SHP77 treated with DMSO at 0.1 percent for 48 hours (cell line): ENCODE results near the gene SMAD3.

Source experiments
- DNase-seq: peaks from one replicate; lab custom pipeline; 2025; lab: John Stamatoyannopoulos, UW

SMAD3 gene

DNA sequence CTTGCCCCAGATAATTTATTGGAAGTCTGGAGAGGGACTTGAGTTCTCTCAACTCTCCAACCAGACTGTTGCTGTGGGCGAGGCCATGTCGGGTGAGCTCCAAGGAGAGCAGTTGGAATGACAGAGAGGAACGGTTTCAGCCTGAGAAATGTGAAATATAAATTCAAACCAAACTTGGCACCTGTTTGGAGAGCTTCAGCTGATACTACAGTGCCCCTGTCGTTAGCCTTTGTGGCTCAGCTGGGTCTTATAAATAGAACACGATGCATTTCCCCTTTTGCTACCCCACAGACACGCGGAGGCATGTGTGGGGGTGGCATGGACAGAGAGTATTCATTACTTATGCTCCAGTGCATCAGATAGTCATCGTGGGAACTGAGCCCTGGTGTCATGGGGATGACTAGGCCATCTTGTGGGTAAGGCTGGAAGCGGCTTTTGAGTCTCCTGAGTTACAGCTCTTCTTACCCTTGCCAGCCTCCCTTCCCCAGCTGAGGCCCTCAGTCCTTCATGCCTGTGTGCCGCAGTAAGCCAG, 15.6 kb downstream of the SMAD3 start:
- DNase-seq, result no peak

DNA sequence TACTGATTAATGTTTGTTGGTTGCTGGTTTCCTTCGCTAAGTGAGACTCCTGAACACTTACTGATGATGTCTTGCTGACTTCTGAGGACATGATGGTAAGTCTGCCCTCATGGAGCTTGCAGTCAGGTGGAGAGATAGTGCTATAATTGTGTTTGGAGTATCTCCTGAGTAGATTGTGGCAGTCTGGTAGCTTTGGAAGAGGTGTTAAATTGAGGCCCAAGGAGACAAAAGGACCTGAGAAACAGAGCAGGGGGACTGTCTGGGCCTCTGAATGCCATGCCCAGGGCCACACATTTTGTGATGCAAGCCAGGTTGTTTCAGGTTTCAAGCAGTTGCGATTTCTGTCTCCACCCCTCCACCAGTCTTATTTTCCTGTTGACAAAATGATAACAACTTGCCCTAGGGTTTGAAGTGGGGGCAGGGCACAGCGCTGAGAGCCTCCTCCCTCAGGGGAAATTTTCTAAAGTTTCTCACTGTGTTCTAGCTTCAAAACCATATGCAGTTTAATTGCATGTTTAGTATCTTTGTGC, 16.7 kb downstream of the SMAD3 start:
- no peak for DNase-seq

DNA sequence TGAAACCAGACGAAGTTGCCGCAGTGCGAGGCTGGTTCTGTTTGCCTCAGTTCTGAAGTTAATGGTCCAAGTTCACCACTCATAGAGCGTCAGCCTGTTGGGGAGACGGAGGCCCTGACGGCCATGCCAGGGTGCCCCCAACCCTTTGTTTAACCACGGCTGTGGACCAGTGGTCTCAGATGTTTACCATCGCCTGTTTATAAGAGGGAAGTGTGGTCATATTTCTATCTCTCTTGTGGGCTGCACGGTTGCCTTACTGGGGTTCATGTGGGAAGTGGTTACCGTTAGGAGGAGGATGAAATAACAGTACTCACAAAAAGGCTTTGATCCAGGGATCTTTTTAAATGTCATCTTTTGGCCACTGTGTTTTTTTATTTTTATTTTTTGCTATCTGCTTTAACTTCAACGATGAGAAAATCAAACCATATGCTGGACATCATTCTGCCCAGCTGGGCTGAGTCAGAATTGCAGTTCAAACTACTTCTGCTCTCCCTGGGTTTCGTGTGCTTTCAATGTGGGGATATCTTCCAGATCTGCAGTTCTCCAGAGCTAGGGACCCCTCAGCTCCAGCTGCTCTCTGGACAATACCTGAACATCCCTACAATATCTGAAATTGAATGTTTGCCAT, 17.8 kb downstream of the SMAD3 start:
- no peak for DNase-seq

DNA sequence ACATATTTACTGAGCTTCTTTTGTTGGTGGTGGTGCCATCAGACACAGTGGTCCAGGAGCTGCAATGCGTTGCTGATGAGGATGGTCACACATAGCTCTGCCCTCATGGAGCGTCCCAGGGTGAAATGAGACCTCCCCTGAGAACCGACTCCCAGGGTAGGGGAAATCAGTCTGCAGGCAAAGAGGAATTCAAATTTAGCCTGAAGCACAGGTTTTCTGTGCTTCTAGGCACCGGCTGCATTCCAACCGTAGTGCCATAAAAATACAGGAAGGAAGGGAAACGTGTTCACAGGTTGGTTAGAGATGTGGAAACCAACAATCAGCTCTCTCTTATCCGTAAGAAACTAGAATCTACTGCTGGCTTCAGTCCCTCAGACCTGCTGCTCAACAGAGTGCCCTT, 19.2 kb downstream of the SMAD3 start:
- DNase-seq, result no peak

DNA sequence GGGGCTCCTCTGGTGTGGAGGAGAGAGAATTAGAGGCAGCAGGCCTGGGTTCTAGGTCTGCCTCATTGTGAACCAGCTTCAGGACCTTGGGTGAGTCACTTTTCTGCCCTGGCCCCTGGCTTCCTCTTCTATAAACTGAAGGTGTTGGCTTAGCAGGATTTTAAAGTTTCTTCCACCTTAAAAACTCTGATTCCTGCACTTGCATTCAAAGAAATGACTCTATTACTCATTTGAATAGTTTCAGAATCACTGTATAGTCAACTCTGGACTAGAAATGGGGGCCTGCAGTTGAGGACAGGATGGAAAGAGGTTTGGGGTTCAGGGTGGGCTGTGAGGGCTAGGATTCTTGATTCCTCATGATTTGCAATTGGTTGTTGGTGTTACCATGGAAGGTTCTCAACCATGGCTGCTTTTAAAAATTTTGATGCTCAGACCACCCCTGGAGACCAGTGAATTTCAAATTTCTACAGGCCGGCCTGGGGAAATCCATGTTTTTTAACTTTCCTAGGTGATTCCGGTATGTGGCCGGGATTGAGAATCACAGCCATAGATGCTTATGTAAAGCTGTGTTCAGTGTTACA, 19.9 kb downstream of the SMAD3 start:
- no peak for DNase-seq

DNA sequence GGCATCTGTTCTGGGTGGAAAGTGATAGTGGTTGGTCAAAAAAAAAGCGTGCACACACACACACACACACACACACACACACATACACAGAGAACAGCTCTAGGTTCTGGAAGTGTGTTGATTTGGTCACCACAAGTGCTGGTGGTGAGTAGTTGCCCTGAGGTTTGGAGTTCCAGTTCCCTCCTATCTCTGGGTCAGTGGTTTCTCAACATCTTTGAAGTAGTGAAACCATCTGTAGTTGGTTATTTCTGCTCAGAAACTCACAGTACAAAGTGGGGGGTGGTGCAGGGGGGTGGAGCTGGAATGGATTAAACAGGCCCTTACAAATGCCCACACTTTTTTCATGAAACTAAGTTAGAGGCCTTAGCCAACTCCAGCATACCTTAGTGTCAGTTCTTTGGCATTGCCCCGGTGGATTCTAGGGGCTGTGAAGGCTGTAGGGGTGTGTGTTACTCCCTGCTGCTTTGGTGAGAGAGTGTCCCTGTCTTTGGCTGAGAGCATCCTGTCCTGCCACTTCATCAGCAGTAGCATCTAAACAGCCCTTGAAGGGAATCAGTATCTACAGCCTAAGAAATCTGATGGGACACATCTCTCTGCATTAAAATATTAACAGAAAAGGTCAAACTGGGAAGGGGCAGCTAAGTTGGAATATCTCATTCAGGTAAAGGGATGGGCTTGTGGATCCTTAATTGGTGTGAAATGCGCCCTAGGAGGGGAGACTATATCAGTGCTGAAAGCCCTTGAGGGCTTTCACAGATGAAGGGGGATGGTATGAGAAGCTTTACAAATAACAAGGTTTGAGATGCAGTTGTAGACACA, 20.6 kb downstream of the SMAD3 start:
- DNase-seq, result no peak

DNA sequence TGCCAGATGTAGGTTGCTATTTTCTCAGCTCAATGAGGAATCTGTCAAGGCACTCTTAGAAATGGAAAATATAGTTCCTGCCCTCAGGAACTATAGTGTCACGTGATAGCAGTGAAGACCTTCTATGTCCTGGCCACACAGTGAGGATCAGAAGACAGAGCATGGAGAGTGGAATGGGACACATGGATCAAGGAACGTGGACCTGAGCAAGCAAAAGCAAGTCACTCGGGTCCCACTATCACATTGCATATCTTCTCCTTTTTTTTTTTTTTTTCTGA, 21.2 kb downstream of the SMAD3 start:
- no peak for DNase-seq

DNA sequence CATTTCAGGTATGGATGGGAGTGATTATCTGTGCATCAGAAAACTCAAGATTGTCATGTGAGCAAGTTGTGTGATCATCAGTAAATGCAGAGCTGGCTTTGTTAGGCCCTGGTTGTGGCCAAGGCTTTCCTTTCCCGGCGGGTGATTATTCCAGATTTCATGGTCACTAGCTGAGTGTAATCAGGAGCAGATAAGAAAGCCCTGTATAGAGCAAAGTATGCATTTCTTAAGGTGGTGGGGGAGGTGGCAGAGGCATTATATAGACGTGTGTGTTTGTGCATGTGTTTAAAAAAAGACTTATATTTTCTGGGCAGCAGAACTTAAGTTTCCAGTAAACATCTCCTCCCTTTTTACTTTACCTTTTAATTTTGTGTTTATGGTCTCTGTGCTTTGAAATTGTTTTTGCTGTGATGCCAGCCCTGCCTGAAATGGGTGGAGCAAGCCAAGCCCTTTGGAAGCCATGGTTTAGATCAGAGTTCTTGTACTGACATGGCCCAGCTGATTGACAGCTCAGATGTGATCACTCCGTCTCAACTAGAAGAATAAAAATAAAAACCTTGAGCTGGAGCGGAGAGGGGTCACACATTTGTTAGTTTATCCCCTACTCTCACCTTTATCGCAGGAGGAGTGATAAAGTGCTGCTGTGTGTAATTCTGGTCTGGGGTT, 22.2 kb downstream of the SMAD3 start:
- DNase-seq, result no peak

DNA sequence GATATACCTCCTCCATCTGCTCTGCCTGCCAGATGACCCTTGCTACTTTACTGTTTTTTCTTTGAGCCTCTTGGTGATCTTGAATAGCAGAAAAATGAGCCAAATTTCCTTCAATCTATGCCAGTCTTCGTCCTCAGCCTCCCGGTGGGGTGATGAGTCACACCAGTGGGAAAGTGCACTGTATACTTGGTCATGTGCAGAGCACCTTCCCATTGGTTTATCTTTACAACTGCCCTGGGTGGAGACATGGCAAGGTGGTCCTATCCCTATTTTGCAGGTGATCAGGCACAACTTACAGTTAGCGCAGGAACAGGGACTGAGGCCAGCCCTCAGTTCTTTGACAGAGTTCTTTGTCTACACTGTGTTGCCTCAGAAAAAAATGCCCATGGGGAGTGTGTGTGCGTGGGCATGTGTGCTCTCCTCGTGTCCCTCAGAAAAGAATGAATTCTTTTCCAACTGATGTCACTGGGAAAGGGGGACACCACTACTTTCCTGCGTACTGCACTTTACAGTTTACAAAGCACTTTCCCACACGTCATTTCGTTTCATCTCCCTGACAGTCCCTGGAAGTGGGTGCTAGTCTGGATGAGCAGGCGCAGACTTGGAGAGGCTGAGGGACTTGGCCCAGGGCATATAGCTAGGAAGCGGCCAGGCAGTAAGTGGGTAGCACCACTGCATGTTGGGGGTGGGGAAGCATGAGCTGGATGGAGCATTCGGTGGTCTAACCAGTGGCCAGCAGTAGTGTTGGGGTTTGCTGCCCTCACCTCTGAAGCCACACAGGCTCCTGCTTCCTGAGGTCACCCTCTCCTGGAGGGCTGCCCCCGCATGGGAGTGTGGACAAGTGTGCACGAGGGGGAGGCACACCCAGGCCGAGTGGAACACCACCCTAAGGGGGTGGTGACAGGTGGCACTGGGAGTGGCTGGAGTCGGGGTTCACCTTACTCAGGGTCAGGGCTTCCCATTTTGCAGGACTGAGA, 24.1 kb downstream of the SMAD3 start:
- DNase-seq, result no peak

DNA sequence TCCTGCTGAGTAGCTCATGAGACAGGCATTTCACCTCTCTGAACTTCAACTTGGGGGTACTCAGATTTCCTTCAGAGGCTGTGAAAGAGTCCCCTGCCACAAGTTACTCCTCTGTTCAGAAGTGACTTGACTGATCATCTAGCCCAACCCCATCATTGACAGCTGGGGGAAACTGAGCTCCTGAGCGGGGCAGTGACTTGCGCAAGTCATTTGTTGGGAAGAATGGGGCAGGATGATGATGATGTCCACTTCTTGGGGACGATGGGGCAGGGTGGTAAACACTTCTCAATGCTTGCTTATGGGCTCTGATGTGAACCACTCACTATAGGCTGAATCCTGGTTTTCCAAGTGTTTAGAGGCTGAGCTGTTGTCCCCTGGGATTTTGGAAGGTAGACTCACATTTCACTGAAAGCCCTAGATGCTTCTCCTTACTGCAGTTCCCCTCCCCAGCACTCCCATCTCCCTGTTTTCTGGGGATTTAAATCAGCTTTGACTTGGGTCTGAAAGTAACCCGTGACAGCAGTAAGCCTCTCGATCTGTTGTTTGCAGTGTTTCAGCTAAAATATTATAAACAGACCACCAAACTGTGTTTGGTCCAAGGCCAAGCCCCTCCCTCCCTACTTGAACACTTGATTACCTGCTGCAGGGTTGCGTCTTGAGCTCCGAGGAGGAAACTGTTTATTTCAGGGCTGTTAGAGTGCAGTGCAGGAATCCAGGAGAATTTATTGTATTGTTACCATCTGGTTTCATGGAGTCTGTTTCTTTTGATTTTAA, 25.1 kb downstream of the SMAD3 start:
- no peak for DNase-seq

DNA sequence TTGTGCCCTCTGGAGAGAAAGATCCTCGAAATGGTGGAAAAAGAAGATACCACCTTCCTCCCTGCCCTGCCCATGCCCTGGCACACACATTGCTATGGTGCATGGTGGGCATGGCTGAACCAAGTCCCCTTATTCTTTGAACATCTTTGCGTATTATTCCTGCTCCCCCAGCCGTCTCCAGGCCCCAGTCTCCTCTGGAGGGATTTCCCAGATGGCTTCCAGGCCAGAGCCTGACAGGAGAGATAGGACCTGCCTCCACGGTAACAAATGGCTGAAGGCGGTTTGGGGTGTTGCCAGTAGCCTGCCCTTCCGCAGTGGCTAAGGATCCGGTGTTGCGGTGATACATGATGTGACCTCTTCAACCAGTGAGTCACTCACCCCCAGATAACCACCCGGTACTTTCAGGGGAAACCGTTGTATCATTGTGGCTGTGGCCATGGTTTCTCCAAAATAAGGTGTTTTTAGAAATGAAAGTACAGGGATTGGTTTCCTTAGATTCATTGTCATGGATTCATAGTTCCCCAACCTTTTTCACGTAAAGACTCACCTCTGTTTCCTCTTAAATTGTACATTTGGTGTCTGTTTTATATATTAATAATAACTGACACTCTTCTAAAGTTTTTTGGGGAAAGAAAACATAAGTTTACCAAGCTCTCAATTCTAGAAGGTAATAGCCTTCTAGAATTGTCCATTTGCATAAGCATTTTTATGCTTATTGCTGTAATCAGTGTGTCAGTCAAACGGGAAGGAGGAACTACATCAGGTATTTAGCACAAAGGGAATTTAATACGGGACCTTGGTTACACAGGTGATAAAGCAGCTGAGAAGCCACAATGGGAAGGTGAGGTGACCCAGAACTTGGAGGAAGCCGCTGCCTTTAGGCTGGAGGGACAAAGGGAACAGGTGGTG, 25.9 kb downstream of the SMAD3 start:
- DNase-seq, result no peak

DNA sequence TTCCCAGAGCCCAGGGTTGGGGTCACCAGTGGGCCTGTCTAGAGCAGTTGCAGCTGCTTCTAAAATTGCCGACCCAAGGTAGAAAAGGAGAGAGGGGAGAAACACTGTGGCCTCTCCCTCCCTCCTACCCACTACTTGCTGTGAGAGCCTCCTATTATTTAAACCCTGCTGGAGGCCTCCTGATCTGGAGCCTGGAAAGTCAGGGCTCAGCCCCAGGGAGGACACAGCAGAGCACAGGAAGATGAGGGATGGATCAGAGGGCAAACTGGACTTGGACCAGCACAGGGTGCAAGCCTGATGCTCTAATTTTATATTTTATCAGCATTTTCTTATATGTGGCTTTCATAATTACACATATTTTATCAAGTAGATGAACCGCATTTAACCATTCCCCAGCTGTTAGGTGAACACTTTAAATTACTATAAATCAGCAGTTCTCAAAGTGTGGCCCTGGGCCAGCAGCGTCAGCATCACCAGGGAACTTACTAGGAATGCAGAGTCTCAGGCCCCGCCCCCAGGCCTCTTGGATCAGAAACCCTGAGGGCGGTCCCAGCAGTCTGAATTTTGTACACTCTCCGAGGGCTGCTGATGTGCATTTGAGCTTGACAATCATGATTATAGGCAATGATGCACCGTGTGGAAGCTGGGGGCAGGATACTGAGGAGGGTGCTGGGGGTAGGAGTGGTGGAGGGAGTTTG, 26.7 kb downstream of the SMAD3 start:
- no peak for DNase-seq

DNA sequence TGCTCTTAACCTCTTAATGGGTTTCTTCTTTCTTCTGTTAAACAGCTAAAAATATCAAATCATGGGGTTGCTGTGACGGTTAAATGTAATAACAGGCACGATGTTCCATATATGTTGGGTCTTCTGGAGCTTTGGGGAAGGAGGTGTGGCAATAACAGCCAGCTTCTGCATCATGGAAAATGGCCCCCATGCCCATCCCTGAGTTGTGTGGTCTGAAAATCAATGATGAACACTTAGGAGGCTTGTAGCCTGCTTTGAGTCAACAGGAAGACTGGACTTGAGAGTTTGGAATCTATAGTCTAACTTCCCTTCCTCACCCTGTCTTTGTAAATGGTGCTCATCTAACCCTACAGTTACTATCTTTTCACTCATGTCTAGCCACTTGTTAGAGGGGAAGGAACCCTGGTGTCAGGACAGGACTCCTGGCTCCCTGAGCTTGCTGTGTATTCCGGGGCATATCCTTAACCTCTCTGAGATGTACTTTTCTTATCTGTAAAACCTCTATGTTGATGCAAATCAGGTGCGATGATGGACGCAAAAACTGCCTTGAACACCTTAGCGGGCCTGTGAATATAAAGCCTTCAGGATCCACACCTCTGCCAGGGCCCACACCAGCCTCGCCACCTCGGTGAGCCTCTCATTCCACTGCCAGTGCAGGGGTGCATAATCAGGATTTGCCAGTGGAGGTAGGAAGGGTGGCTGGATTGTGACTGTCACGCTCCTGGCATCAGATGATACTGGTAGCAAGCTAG, 27.5 kb downstream of the SMAD3 start:
- DNase-seq, result no peak

DNA sequence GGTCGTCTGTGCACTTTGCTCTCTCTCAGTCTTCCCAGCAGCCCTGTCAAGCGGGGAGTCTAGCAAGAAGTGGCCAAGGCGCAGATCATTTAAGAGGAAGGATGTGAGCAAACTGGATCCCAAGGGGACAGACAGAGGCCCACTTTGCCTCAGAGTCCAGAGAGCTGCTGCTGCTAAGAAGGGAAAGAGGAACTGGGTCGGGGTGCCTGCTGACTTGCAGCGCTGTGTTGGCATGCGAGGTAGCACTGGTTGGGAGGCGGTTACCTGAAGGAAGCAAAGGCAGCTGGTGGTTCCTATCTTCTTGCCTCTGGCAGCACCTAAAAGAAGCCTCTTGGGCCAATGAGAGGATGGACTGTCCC, 28.1 kb downstream of the SMAD3 start:
- no peak for DNase-seq

DNA sequence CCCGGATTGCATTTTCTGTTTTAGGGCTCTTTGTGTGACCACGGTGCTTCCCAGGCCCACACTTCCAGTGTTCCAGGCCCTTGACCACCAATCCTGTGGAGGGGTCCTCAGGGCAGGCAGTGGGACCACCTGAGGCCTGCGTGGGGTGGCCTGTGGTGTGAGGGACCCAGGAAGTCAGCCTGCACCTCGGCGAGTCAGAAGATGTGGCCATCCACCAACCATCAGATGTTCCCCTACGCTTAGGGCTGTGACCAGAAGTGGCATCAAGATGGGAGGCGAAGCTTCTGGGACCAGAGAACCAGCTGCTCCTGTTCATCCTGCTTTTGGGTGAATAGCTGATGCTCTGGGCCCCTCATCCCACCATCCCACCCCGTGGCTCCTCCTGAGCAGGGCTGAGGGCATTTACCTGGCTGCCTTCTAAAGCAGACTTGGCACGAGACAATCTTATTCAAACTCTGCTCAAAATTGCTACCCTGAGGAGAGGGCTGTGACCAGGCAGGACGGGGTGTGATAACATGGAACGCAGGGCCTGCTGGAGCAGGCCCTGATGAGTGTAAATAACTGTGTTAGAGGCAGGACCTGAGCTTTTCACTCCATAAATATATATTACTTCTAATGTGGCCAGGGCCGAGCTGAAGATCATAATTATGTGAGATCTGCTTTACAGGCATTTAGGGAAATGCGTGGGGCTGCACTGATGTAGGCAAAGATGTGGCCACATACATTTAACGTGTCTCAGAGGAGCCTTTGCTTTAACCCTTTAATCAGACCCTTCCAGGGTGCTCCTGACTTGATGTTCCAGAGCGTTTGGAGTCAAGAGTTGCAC, 28.8 kb downstream of the SMAD3 start:
- DNase-seq, result no peak

DNA sequence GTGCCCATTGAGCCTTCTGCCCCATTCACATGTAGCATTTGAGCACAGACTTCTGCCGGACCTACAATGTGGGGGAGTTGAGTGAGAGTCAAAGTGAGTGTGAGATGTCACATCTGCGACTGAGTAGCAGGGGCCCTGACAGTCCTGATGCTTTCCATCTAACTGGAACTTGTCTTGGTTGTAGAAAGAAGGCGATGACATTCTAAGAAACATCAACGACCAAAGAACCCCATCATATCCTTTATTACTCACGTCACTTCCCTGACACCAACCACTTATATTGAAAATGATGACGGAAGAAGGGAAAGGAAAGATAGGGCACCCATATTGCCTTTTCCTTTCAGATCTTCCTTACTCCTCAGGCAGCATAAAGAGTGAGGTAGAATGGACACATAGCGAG, 30.5 kb downstream of the SMAD3 start:
- no peak for DNase-seq

DNA sequence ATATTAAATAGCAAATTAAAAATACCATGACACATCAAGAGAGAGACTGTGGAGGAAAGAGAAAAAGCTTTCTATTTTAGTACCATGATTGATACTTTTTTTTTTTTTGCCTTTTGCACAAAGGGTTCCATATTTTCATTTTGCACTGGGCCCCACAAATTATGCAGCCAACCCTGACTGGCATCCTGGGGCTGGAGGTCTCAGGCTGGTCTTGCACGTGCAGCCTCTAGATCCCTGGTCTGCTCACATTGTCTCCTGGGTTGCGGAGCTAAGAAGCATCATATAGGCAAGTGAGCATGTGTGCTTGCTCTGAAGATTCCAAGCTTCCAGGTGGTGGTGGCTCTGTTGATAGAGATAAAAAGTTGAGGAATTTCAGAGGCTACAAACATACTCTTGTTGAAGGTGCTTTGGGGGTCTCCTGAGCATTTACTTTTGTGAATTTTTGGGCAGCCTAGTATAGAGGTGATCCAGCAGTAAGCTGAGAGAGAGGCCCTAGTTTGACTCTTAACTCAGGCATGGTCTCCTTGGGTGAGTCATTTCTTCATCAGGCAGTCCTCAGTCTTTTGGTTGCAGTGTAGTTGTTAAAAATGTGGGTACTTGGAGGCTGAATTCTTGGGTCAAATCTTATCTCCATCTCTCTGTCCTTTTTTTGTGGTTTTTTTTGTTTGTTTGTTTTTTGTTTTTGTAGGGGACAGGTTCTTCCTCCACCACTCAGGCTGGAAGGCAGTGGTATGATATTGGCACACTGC, 31.3 kb downstream of the SMAD3 start:
- DNase-seq, result no peak
